Measurements from ENCODE around the gene OLFM1. TPM values are rescaled to one million over a fixed set of nuclear protein-coding genes. Genes with fewer than 3 reads are reported as not detected.

OLFM1 gene
- total and polyA plus RNA-seq, 5 donors from 2014 or later, result not detected

DNA sequence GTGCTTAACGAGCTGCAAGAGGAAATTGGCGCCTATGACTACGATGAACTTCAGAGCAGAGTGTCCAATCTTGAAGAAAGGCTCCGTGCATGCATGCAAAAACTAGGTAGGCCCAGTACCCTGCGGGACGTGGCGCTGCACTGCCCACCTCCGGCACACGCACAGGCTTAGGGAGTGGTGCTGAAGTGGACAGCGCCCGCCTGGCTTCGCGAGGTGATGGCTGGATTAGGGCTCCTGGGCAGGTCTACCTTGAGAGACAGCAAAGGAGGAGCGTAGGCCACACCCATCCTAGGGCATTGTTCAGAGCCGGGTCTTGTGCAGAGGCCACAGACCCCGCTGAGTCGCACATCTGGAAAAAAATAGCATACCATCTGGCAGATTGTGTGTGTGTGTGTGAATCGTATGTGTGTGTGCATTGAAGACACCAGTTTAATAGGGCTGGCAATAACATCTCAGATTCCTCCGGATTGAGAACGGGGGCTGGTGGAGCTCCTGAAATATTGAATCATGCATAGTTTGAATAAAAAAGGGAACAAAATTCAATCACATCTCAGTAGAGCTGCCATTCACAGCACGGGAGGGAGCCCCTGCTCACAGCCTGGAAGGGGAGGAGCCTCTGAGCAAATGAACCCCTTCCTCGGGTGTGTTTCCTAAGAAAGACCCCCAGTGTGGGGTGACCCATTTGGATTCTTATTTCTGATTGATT, 11.1 kb downstream of the OLFM1 start:
- ATAC-seq (ENCODE audit: low read depth in 2 of 2), result no peak

DNA sequence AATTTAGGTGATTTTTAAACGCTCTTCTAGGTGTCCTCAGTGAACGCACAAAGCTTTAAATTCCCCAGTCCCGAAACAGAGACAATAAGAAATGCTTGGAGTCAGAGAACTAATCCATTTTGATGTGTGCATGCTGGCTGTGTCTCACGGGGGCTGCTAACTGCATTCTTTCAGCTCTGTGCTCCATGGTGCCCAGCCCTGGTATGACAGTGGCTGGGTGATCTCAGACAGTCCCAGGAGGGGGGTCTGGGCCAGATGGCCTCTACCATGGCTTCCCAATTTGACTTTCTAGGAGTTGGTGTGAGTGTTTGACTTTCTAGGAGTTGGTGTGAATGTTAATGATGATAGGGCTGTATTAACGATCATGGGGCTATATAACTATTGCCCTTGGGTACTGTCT, 12.1 kb downstream of the OLFM1 start:
- Histone ChIP-seq H3K4me1 (ENCODE audit: control insufficient read depth, insufficient read depth, low read length, poor library complexity, severe bottlenecking) (no peaks in the 10 kb centered on the region), H3K27me3 (ENCODE audit: control insufficient read depth, insufficient read depth, low read length) (peaks cover 3% of the 10 kb centered on the region)
- H3K27me3 Mint-ChIP-seq, result peaks cover 9% of the 10 kb centered on the region

More for the DNA sequence above, 11.1 kb downstream of the OLFM1 start:
- peaks cover 0 to 3% (median 0%) of the 10 kb centered on the region in 7 donors for H3K9me3 Mint-ChIP-seq
- Histone ChIP-seq H3K9me3 (ENCODE audit: control insufficient read depth in 2 of 2, low read length in 2 of 2) (no peaks in the 10 kb centered on the region), H3K36me3 (ENCODE audit: control insufficient read depth, insufficient read depth, low read length) (no peaks in the 10 kb centered on the region), H3K27ac (ENCODE audit: insufficient read depth, low read length, poor library complexity, severe bottlenecking) (no peak overlapping the region), H3K4me1 (ENCODE audit: control insufficient read depth, insufficient read depth, low read length, poor library complexity, severe bottlenecking) (no peaks in the 10 kb centered on the region), H3K27me3 (ENCODE audit: control insufficient read depth, insufficient read depth, low read length) (peaks cover 3% of the 10 kb centered on the region), H3K4me3 (ENCODE audit: low read depth, low read length) (no peak overlapping the region)
- no peaks in the 10 kb centered on the region for H3K4me1 Mint-ChIP-seq
- H3K27ac Mint-ChIP-seq, result no peak overlapping the region
- no peaks in the 10 kb centered on the region for H3K36me3 Mint-ChIP-seq
- DNase-seq, result no peak
- H3K4me3 Mint-ChIP-seq, result no peak overlapping the region
- peaks cover 5% of the 10 kb centered on the region for H3K27me3 Mint-ChIP-seq

DNA sequence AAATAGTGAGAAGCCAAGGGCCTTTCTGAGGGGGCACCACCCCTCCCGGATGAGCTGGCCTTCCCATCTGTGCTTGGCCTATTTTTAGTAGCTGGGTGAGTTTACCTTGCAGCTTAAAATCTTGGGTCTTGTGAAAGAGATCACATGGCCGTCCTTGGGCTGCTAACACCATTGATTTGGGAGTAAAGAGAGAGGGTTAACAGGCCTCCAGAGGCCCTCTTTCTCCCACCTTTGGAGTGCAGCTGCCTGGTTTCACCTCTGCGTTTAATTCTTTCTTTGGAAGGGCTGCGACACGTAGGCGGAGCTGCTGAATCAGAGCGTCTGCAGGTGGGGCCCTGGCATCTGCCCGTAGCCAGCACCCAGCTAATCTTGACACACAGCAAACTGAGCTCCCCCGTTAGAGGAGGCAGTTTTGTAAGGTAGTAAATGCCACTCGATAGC, 12.8 kb downstream of the OLFM1 start:
- H3K4me3 Mint-ChIP-seq, result no peak overlapping the region
- Histone ChIP-seq H3K4me3 (ENCODE audit: low read depth, low read length) (no peak overlapping the region), H3K36me3 (ENCODE audit: control insufficient read depth, insufficient read depth, low read length) (no peaks in the 10 kb centered on the region), H3K4me1 (ENCODE audit: control insufficient read depth, insufficient read depth, low read length, poor library complexity, severe bottlenecking) (no peaks in the 10 kb centered on the region), H3K27me3 (ENCODE audit: control insufficient read depth, insufficient read depth, low read length) (peaks cover 3% of the 10 kb centered on the region), H3K27ac (ENCODE audit: insufficient read depth, low read length, poor library complexity, severe bottlenecking) (no peak overlapping the region), H3K9me3 (ENCODE audit: control insufficient read depth in 2 of 2, low read length in 2 of 2) (no peaks in the 10 kb centered on the region)
- H3K4me1 Mint-ChIP-seq, result no peaks in the 10 kb centered on the region
- DNase-seq (no peak), ATAC-seq (ENCODE audit: low read depth in 2 of 2) (no peak)
- H3K27ac Mint-ChIP-seq, result no peak overlapping the region
- H3K27me3 Mint-ChIP-seq, result peaks cover 9% of the 10 kb centered on the region
- no peaks in the 10 kb centered on the region for H3K36me3 Mint-ChIP-seq
- peaks cover 0 to 2% (median 0%) of the 10 kb centered on the region in 7 donors for H3K9me3 Mint-ChIP-seq

More for the DNA sequence above, 12.1 kb downstream of the OLFM1 start:
- Histone ChIP-seq H3K27ac (ENCODE audit: insufficient read depth, low read length, poor library complexity, severe bottlenecking) (no peak overlapping the region), H3K9me3 (ENCODE audit: control insufficient read depth in 2 of 2, low read length in 2 of 2) (no peaks in the 10 kb centered on the region), H3K4me3 (ENCODE audit: low read depth, low read length) (no peak overlapping the region), H3K36me3 (ENCODE audit: control insufficient read depth, insufficient read depth, low read length) (no peaks in the 10 kb centered on the region)
- Mint-ChIP-seq H3K27ac (no peak overlapping the region), H3K36me3 (no peaks in the 10 kb centered on the region), H3K4me3 (no peak overlapping the region), H3K9me3 (peaks cover 0 to 3% (median 0%) of the 10 kb centered on the region in 7 donors), H3K4me1 (no peaks in the 10 kb centered on the region)
- ATAC-seq (ENCODE audit: low read depth in 2 of 2) (no peak), DNase-seq (no peak)

DNA sequence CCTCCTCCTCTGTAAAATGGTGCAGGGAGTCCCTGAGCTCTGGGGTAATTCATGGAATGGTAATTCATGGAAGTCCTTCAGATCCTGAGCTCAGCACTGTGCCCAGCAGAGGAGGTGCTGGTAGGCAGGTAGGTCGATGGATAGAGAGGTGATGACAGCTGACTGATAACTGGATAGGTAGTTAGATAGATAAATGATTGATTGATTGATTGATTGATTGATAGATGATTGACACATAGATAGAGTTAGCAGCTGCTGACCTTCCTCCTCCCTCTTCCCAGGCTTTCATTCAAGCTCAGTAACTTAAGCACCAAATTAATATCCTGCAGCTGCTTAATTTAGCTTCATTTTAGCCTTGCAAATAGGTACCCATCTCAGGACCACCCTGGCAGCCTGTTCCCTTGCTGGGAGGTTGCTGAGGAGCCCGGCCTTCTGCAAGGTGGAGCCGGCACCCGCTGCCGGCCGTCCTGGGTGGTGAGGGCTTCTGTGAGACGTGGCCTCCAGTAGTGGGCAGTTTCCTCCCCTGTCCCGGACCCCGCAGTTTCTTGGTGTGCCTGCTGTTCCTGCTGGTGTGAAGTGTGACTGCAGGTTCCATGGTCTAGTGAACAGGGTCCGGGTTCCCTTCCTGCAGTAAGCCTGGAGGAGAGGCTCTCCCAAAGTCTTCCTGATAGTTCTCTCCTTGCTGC, 13.4 kb downstream of the OLFM1 start:
- H3K4me1 Mint-ChIP-seq, result no peaks in the 10 kb centered on the region
- H3K4me3 ChIP-seq (ENCODE audit: low read depth, low read length), result no peak overlapping the region
- H3K27me3 Mint-ChIP-seq, result peaks cover 9% of the 10 kb centered on the region
- peaks cover 0 to 2% (median 0%) of the 10 kb centered on the region in 7 donors for H3K9me3 Mint-ChIP-seq
- no peaks in the 10 kb centered on the region for H3K4me1 ChIP-seq (ENCODE audit: control insufficient read depth, insufficient read depth, low read length, poor library complexity, severe bottlenecking)
- H3K27me3 ChIP-seq (ENCODE audit: control insufficient read depth, insufficient read depth, low read length), result peaks cover 3% of the 10 kb centered on the region
- H3K9me3 ChIP-seq (ENCODE audit: control insufficient read depth in 2 of 2, low read length in 2 of 2), result no peaks in the 10 kb centered on the region
- H3K27ac ChIP-seq (ENCODE audit: insufficient read depth, low read length, poor library complexity, severe bottlenecking), result no peak overlapping the region
- no peaks in the 10 kb centered on the region for H3K36me3 ChIP-seq (ENCODE audit: control insufficient read depth, insufficient read depth, low read length)
- H3K27ac Mint-ChIP-seq, result no peak overlapping the region
- H3K4me3 Mint-ChIP-seq, result no peak overlapping the region
- ATAC-seq (ENCODE audit: low read depth in 2 of 2) (no peak), DNase-seq (no peak)
- H3K36me3 Mint-ChIP-seq, result no peaks in the 10 kb centered on the region

DNA sequence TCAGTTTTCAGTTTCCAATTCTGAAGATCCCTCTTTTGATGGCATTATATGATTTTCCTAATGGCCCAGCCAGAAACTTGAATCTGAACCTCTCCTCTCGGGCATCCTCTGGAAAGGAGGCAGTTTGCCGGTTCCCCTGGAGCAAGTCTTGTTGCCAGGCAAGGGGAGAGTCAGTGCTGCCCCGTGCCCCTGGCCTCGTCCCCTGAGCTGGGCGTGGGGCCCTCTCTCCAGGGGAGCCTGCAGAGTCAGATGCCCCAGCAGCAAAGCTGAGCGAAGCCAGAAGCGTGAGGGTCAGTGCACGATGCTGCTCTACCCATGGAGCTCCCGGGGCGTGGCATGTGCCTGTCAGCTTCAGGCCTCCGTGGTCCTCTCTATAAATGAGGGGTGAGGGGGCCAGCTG, 14.0 kb downstream of the OLFM1 start:
- Mint-ChIP-seq H3K4me3 (no peak overlapping the region), H3K9me3 (peaks cover 0 to 2% (median 0%) of the 10 kb centered on the region in 7 donors), H3K4me1 (no peaks in the 10 kb centered on the region), H3K27me3 (peaks cover 9% of the 10 kb centered on the region), H3K27ac (no peak overlapping the region), H3K36me3 (no peaks in the 10 kb centered on the region)
- Histone ChIP-seq H3K4me1 (ENCODE audit: control insufficient read depth, insufficient read depth, low read length, poor library complexity, severe bottlenecking) (no peaks in the 10 kb centered on the region), H3K36me3 (ENCODE audit: control insufficient read depth, insufficient read depth, low read length) (no peaks in the 10 kb centered on the region), H3K27ac (ENCODE audit: insufficient read depth, low read length, poor library complexity, severe bottlenecking) (no peak overlapping the region), H3K27me3 (ENCODE audit: control insufficient read depth, insufficient read depth, low read length) (peaks cover 3% of the 10 kb centered on the region), H3K9me3 (ENCODE audit: control insufficient read depth in 2 of 2, low read length in 2 of 2) (no peaks in the 10 kb centered on the region), H3K4me3 (ENCODE audit: low read depth, low read length) (no peak overlapping the region)
- no peak for DNase-seq
- ATAC-seq (ENCODE audit: low read depth in 2 of 2), result no peak

DNA sequence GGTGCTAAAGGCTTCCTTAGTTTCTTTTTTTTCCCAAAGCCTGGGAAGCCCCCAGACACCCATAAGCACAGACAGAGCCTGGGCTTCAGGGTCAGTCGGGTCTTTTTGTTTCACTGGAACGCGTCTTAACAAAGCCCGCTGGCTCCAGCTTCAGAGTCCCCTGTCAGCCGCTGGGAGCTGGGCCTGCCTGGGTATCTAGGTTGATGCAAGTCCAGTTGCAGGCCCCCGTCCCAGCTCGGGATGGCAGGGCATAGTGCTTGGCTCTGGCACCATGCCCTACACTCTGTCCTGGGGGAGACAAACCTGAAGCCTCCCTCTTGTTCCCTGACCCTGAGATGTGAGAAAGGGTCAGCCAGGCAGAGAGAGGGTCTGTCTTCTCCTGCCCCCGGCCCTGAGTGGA, 14.5 kb downstream of the OLFM1 start:
- no peaks in the 10 kb centered on the region for H3K4me1 Mint-ChIP-seq
- no peak overlapping the region for H3K4me3 ChIP-seq (ENCODE audit: low read depth, low read length)
- DNase-seq (no peak), ATAC-seq (ENCODE audit: low read depth in 2 of 2) (no peak)
- no peak overlapping the region for H3K27ac ChIP-seq (ENCODE audit: insufficient read depth, low read length, poor library complexity, severe bottlenecking)
- no peaks in the 10 kb centered on the region for H3K4me1 ChIP-seq (ENCODE audit: control insufficient read depth, insufficient read depth, low read length, poor library complexity, severe bottlenecking)
- H3K9me3 ChIP-seq (ENCODE audit: control insufficient read depth in 2 of 2, low read length in 2 of 2), result no peaks in the 10 kb centered on the region
- peaks cover 0 to 2% (median 0%) of the 10 kb centered on the region in 7 donors for H3K9me3 Mint-ChIP-seq
- no peaks in the 10 kb centered on the region for H3K36me3 ChIP-seq (ENCODE audit: control insufficient read depth, insufficient read depth, low read length)
- peaks cover 9% of the 10 kb centered on the region for H3K27me3 Mint-ChIP-seq
- no peak overlapping the region for H3K27ac Mint-ChIP-seq
- H3K4me3 Mint-ChIP-seq, result no peak overlapping the region
- H3K27me3 ChIP-seq (ENCODE audit: control insufficient read depth, insufficient read depth, low read length), result peaks cover 3% of the 10 kb centered on the region
- H3K36me3 Mint-ChIP-seq, result no peaks in the 10 kb centered on the region

DNA sequence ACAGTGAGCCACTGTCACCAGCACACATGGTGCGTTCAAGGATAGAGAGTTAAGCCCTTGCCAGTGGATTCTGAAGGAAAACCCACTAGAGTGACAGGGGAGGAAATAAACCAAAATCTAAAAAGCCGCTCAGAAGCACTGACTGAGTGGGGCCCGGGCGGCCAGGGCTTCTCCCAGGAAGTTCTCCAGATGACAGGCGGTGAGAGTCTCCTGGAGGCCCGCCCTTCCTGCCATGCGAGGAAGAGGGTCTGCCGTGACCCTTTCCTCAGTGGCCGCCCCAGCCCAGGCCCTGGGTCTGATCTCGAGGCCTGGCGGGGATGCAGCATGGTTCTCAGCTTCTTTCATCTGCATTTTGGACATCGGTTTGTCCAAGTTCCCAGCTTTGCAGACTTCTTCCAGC, 14.9 kb downstream of the OLFM1 start:
- Histone ChIP-seq H3K4me3 (ENCODE audit: low read depth, low read length) (no peak overlapping the region), H3K4me1 (ENCODE audit: control insufficient read depth, insufficient read depth, low read length, poor library complexity, severe bottlenecking) (no peaks in the 10 kb centered on the region), H3K36me3 (ENCODE audit: control insufficient read depth, insufficient read depth, low read length) (no peaks in the 10 kb centered on the region), H3K27me3 (ENCODE audit: control insufficient read depth, insufficient read depth, low read length) (peaks cover 3% of the 10 kb centered on the region), H3K27ac (ENCODE audit: insufficient read depth, low read length, poor library complexity, severe bottlenecking) (no peak overlapping the region), H3K9me3 (ENCODE audit: control insufficient read depth in 2 of 2, low read length in 2 of 2) (no peaks in the 10 kb centered on the region)
- H3K4me1 Mint-ChIP-seq, result no peaks in the 10 kb centered on the region
- peaks cover 9% of the 10 kb centered on the region for H3K27me3 Mint-ChIP-seq
- H3K36me3 Mint-ChIP-seq, result no peaks in the 10 kb centered on the region
- DNase-seq (no peak), ATAC-seq (ENCODE audit: low read depth in 2 of 2) (no peak)
- H3K4me3 Mint-ChIP-seq, result no peak overlapping the region
- H3K9me3 Mint-ChIP-seq, result peaks cover 0 to 2% (median 0%) of the 10 kb centered on the region in 7 donors
- H3K27ac Mint-ChIP-seq, result no peak overlapping the region

Measured in CD4-positive, CD25-positive, alpha-beta regulatory T cell (primary cell).